Ishikawa (cell line): ENCODE results near the gene SHB.

ENCODE experiments used
- CEBPB ChIP-seq: IDR thresholded peaks from 2 replicates; pipeline ENCODE4 v1.6.1; 2012
- CREB1 ChIP-seq: IDR thresholded peaks from 2 replicates; pipeline ENCODE4 v1.6.1; 2012; ENCODE audit warnings: low read depth
- EGR1 ChIP-seq: IDR thresholded peaks from 2 replicates; pipeline ENCODE4 v1.6.1; 2012
- EP300 ChIP-seq: IDR thresholded peaks from 2 replicates; pipeline ENCODE4 v1.6.1; 2012; ENCODE audit warnings: borderline replicate concordance
- RAD21 ChIP-seq: IDR thresholded peaks from 2 replicates; pipeline ENCODE4 v1.6.1; 2012; ENCODE audit warnings: low read depth
- TAF1 ChIP-seq: IDR thresholded peaks from 2 replicates; pipeline ENCODE4 v1.6.1; 2012; ENCODE audit warnings: low read depth, mild to moderate bottlenecking
- YY1 ChIP-seq: IDR thresholded peaks from 2 replicates; pipeline ENCODE4 v1.6.1; 2012; ENCODE audit warnings: low read depth
- TF ChIP-seq, protein P1 (sequence below): IDR thresholded peaks from 2 replicates; pipeline ENCODE4 v1.6.1; 2012; ENCODE audit warnings: low read depth, mild to moderate bottlenecking
- TF ChIP-seq, protein P2 (sequence below): IDR thresholded peaks from 2 replicates; pipeline ENCODE4 v1.6.1; 2012

DNA sequence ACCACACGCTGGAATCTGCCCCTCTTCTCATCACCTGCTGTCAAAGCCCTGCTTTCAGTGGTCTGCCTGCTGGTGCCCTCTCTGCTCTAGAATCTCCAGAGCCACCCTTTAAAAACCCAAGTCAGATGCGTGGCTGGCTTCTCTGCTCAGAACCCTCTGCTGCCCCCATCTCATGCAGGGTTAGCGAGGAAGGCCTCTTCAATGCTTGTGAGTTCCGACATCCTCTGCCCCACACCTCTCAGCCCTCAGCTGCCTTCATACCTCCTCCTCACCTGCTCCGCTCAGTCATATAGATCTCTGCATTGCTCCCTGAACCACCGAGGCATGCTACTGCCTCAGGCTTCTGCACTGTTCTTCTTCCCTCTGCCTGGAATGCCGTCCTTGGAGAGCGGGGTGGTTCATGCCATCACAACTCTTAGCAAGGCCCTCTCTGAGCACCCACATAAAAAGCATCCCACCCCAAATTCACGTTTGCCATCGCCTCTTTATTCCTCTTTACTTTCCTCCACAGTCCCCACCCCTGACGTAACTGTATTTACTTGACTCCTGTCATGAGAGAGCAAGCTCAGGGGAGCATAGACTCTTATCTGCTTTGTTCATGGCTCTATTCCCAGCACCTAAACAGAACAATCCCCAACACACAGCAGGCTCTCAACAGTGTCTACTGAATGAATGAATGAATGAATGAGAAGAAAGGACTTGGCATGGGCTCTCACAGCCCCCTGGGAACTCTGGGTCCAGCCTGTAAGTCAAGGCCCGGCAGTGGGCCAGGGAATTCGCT, 10.4 kb downstream of the SHB start:
- TF ChIP-seq, protein P1, sequence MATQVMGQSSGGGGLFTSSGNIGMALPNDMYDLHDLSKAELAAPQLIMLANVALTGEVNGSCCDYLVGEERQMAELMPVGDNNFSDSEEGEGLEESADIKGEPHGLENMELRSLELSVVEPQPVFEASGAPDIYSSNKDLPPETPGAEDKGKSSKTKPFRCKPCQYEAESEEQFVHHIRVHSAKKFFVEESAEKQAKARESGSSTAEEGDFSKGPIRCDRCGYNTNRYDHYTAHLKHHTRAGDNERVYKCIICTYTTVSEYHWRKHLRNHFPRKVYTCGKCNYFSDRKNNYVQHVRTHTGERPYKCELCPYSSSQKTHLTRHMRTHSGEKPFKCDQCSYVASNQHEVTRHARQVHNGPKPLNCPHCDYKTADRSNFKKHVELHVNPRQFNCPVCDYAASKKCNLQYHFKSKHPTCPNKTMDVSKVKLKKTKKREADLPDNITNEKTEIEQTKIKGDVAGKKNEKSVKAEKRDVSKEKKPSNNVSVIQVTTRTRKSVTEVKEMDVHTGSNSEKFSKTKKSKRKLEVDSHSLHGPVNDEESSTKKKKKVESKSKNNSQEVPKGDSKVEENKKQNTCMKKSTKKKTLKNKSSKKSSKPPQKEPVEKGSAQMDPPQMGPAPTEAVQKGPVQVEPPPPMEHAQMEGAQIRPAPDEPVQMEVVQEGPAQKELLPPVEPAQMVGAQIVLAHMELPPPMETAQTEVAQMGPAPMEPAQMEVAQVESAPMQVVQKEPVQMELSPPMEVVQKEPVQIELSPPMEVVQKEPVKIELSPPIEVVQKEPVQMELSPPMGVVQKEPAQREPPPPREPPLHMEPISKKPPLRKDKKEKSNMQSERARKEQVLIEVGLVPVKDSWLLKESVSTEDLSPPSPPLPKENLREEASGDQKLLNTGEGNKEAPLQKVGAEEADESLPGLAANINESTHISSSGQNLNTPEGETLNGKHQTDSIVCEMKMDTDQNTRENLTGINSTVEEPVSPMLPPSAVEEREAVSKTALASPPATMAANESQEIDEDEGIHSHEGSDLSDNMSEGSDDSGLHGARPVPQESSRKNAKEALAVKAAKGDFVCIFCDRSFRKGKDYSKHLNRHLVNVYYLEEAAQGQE = no peak
- TF ChIP-seq YY1 = no peak
- TF ChIP-seq TAF1 = no peak
- no peak for TF ChIP-seq EP300
- no peak for TF ChIP-seq CEBPB
- no peak for TF ChIP-seq CREB1
- TF ChIP-seq RAD21 = no peak
- TF ChIP-seq, protein P2, sequence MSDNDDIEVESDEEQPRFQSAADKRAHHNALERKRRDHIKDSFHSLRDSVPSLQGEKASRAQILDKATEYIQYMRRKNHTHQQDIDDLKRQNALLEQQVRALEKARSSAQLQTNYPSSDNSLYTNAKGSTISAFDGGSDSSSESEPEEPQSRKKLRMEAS = no peak
- no peak for TF ChIP-seq EGR1
